ENCODE measurements around the gene CELA2A.

The CELA2A gene

GRCh38 chr1:15443281-15443680 is 13.3 kb upstream of the CELA2A start:
- DNase-seq (ENCODE audit: insufficient read length, low spot score) (no peak), FAIRE-seq (no peak)
- TF ChIP-seq TAF1 (IDR thresholded peaks at IDR 0.05; ENCODE audit: low read depth, low read length) (no peak), POLR2A (IDR thresholded peaks at IDR 0.05; ENCODE audit: low read depth, low read length) (no peak), POU2F2 (IDR thresholded peaks at IDR 0.05; ENCODE audit: low read depth, low read length) (no peak), POLR2AphosphoS5 (IDR thresholded peaks at IDR 0.05; ENCODE audit: low read depth, low read length) (no peak), SPI1 (IDR thresholded peaks at IDR 0.05; ENCODE audit: low read depth, low read length) (no peak), PAX5 (IDR thresholded peaks at IDR 0.05; ENCODE audit: insufficient read depth, low read length, severe bottlenecking) (no peak)

DNA sequence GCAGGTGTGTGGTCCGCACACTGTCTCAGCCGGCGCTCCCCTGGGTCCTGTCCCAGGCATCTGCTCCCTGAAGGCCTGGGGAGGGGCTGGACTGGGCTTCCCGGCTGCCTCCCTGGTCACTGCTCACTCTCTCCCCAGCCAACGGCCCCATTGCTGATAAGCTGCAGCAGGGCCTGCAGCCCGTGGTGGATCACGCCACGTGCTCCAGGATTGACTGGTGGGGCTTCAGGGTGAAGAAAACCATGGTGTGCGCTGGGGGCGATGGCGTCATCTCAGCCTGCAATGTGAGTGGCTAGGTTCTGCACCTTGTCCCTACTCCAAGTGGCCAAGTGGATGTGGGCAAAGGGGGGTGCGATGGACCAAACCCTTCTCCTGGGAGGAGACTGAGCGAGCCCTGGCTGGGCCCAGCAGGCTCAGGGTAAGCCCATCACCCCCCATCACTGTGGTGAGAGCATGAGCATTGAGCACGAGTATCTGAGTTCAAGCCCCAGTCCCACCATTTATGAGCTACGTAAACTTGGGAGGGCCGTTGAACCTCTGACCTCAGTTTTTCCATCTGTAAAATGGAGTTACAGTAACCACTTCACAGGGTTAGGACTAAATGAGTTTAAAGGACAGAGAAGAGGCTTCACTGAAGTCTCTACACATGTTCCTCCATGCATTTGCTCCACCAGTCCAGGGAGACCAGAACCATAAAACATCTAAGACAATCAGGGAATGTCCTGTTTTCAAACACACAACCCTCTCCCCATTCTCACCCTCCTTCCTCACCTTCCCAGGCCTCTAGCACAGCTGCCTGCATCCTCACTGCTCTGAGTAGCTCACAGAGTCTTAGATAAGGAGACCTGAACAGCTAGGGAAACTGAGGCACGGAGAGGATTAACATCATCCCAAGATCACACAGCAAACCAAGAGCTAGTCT is 11.8 kb upstream of the CELA2A start:
- FAIRE-seq (no peak), DNase-seq (ENCODE audit: insufficient read length, low spot score) (no peak)
- TF ChIP-seq POLR2A (IDR thresholded peaks at IDR 0.05; ENCODE audit: low read depth, low read length) (no peak), PAX5 (IDR thresholded peaks at IDR 0.05; ENCODE audit: insufficient read depth, low read length, severe bottlenecking) (no peak), TAF1 (IDR thresholded peaks at IDR 0.05; ENCODE audit: low read depth, low read length) (no peak), POLR2AphosphoS5 (IDR thresholded peaks at IDR 0.05; ENCODE audit: low read depth, low read length) (no peak), POU2F2 (IDR thresholded peaks at IDR 0.05; ENCODE audit: low read depth, low read length) (no peak), SPI1 (IDR thresholded peaks at IDR 0.05; ENCODE audit: low read depth, low read length) (no peak)

GRCh38 chr1:15445390-15446122 is 11.0 kb upstream of the CELA2A start:
- DNase-seq (ENCODE audit: insufficient read length, low spot score) (no peak), FAIRE-seq (no peak)
- TF ChIP-seq SPI1 (IDR thresholded peaks at IDR 0.05; ENCODE audit: low read depth, low read length), result no peak

- TF ChIP-seq SPI1 (IDR thresholded peaks at IDR 0.05; ENCODE audit: low read depth, low read length) (no peak), PAX5 (IDR thresholded peaks at IDR 0.05; ENCODE audit: insufficient read depth, low read length, severe bottlenecking) (no peak), POLR2A (IDR thresholded peaks at IDR 0.05; ENCODE audit: low read depth, low read length) (no peak), TAF1 (IDR thresholded peaks at IDR 0.05; ENCODE audit: low read depth, low read length) (no peak), POU2F2 (IDR thresholded peaks at IDR 0.05; ENCODE audit: low read depth, low read length) (no peak), POLR2AphosphoS5 (IDR thresholded peaks at IDR 0.05; ENCODE audit: low read depth, low read length) (no peak)
- no peak for FAIRE-seq
- DNase-seq (ENCODE audit: insufficient read length, low spot score), result no peak
Observed at GRCh38 chr1:15446212-15446611, 10.3 kb upstream of the CELA2A start.

- DNase-seq (ENCODE audit: insufficient read length, low spot score), result no peak
- FAIRE-seq, result no peak
- TF ChIP-seq SPI1 (IDR thresholded peaks at IDR 0.05; ENCODE audit: low read depth, low read length) (no peak), POLR2AphosphoS5 (IDR thresholded peaks at IDR 0.05; ENCODE audit: low read depth, low read length) (no peak), POU2F2 (IDR thresholded peaks at IDR 0.05; ENCODE audit: low read depth, low read length) (no peak), TAF1 (IDR thresholded peaks at IDR 0.05; ENCODE audit: low read depth, low read length) (no peak), PAX5 (IDR thresholded peaks at IDR 0.05; ENCODE audit: insufficient read depth, low read length, severe bottlenecking) (no peak), POLR2A (IDR thresholded peaks at IDR 0.05; ENCODE audit: low read depth, low read length) (no peak)
Observed at GRCh38 chr1:15448877-15449462, 7.6 kb upstream of the CELA2A start.

DNA sequence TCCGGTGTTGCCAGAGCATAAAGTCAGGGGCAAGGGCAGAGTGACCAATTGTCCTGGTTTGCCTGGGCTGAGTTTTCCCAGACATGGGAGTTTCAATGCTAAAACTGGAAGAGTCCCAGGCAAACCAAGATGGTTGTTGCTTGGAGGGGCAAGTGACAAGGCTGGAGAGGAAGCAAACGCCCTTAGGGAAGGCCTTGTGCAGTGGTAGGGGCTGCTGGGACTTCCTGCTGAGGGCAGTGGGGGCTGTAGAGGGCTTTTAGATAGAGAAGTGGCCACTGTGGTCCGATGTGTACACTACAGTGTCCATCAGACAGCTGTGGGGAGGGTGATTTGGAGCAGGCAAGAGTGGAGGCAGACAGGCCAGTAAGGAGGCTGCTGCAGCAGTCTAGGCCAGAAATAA is 7.0 kb upstream of the CELA2A start:
- FAIRE-seq (no peak), DNase-seq (ENCODE audit: insufficient read length, low spot score) (no peak)
- TF ChIP-seq POLR2AphosphoS5 (IDR thresholded peaks at IDR 0.05; ENCODE audit: low read depth, low read length) (no peak), POU2F2 (IDR thresholded peaks at IDR 0.05; ENCODE audit: low read depth, low read length) (no peak)

DNA sequence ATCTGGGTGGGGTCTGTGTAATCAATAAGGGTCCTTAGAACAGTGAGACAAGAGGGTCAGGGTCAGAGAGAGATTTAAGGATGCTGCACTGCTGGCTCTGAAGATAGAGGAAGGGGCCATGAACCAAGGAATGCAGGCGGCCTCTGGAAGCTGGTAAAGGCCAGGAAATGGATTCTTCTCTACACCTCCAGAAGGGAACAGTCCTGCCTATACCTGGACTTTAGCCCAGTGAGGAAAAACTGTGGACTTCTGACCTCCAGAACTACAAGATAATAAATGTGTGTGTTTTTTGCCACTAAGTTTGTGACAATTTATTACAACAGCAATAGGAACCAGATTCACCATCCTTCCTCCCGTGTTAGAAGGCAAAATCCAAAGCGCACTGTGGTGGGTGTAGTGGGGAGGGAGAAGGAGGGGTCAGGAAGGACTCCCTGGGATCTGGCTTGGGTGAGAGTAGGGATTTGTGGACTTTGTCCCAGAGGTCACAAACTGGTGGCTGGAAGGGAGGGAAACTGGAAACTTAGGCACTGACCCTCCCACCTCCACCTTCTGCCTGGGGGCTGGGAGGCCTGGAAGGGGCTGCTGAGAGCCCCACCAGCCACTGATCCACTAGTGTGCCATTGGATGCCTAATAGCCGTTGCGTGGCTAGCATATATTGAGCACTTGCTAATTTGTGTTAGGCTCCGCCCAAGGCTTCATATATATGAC is 5.4 kb upstream of the CELA2A start:
- FAIRE-seq, result no peak

DNA sequence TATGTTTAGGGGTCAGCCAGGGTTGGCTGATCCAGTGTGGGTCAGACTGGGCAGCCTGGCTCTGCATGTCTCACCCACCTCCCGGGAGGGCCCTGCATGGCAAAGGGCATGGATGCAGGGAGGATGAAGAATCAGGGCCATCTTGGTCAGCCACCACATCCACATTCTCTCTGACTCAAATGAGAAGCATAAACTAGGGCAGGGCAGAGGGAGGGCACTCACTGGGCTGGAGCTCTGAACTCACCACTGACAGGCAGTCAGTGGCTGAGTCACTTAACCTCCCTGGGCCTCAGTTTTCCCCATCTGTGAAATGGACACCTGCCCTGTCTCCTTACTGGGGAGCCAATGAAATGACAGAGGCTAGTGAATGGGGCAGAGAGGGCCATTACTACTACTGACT is 4.3 kb upstream of the CELA2A start:
- FAIRE-seq (no peak), DNase-seq (ENCODE audit: insufficient read length, low spot score) (no peak)
- no peak for TF ChIP-seq POU2F2 (IDR thresholded peaks at IDR 0.05; ENCODE audit: low read depth, low read length)
- TF ChIP-seq POLR2AphosphoS5 (IDR thresholded peaks at IDR 0.05; ENCODE audit: low read depth, low read length), result no peak
- no peak for TF ChIP-seq TAF1 (IDR thresholded peaks at IDR 0.05; ENCODE audit: low read depth, low read length)
- TF ChIP-seq PAX5 (IDR thresholded peaks at IDR 0.05; ENCODE audit: insufficient read depth, low read length, severe bottlenecking), result no peak
- TF ChIP-seq POLR2A (IDR thresholded peaks at IDR 0.05; ENCODE audit: low read depth, low read length), result no peak
- TF ChIP-seq SPI1 (IDR thresholded peaks at IDR 0.05; ENCODE audit: low read depth, low read length), result no peak

More for the DNA sequence above, 5.4 kb upstream of the CELA2A start:
- no peak for TF ChIP-seq POLR2A (IDR thresholded peaks at IDR 0.05; ENCODE audit: low read depth, low read length)
- no peak for TF ChIP-seq TAF1 (IDR thresholded peaks at IDR 0.05; ENCODE audit: low read depth, low read length)
- no peak for TF ChIP-seq POU2F2 (IDR thresholded peaks at IDR 0.05; ENCODE audit: low read depth, low read length)
- TF ChIP-seq SPI1 (IDR thresholded peaks at IDR 0.05; ENCODE audit: low read depth, low read length), result no peak
- DNase-seq (ENCODE audit: insufficient read length, low spot score), result no peak

DNA sequence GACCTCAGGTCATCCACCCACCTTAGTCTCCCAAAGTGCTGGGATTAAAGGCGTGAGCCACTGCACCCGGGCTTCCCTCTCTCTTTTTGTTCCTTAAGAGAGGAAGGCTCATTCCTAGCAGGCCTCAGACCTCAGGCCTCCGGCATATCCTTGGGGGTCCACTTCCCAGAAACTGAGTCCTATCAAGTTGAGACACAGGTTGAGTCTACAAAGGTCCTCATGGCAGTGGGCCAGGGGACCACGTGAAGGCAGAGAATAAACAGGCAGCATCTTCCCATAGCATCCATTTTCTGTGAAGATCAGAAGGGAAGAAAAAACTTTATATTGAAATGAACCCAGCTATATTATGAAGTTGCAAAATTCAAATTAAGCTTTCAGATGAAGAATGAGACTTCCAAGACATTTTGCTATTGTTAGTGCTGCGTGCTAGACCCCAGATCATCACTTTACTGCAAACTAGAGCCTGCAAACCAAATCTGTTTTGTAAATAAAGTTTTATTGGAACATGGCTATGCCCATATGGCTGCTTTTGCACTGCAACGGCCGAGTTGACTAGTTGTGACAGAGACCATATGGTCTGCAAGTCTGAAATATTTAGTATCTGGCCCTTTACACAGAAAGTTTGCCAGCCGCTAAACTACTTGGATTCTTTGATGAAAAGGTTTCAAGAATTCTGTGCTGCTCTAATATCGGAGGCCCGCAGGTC is 3.5 kb upstream of the CELA2A start:
- no peak for DNase-seq (ENCODE audit: insufficient read length, low spot score)
- TF ChIP-seq TAF1 (IDR thresholded peaks at IDR 0.05; ENCODE audit: low read depth, low read length), result no peak
- TF ChIP-seq POLR2A (IDR thresholded peaks at IDR 0.05; ENCODE audit: low read depth, low read length), result no peak
- no peak for TF ChIP-seq POLR2AphosphoS5 (IDR thresholded peaks at IDR 0.05; ENCODE audit: low read depth, low read length)
- no peak for TF ChIP-seq PAX5 (IDR thresholded peaks at IDR 0.05; ENCODE audit: insufficient read depth, low read length, severe bottlenecking)
- no peak for TF ChIP-seq SPI1 (IDR thresholded peaks at IDR 0.05; ENCODE audit: low read depth, low read length)
- TF ChIP-seq POU2F2 (IDR thresholded peaks at IDR 0.05; ENCODE audit: low read depth, low read length), result no peak
- FAIRE-seq, result no peak
